ENCODE results near the gene RAB22A.
"Not testable (repeated sequence)": the region's sequence is repeated elsewhere in the genome, so short reads cannot be mapped to it uniquely, and the experiment has no call there.

RAB22A gene

GRCh38 chr20:58352468-58352867 is 43.0 kb downstream of the RAB22A start:
- DNase-seq: no peak

GRCh38 chr20:58359441-58359840 is 49.9 kb downstream of the RAB22A start:
- DNase-seq: no peak

GRCh38 chr20:58360936-58361335 is 51.4 kb downstream of the RAB22A start:
- no peak for DNase-seq

- DNase-seq: no peak
These were observed 52.1 kb downstream of the RAB22A start for GRCh38 chr20:58361481-58362205.

GRCh38 chr20:58362206-58362516 is 52.6 kb downstream of the RAB22A start:
- no peak for DNase-seq

- no peak for DNase-seq
These were observed 53.5 kb downstream of the RAB22A start for GRCh38 chr20:58362970-58363369.

GRCh38 chr20:58366866-58367265 is 57.4 kb downstream of the RAB22A start:
- DNase-seq: no peak

GRCh38 chr20:58372806-58373205 is 63.3 kb downstream of the RAB22A start:
- no peak for DNase-seq

- not testable (repeated sequence) for DNase-seq
These were observed 63.8 kb downstream of the RAB22A start for GRCh38 chr20:58373296-58373695.

- no peak for DNase-seq
These were observed 64.7 kb downstream of the RAB22A start for GRCh38 chr20:58374027-58374850.

- DNase-seq: no peak
These were observed 65.6 kb downstream of the RAB22A start for GRCh38 chr20:58374906-58375758.

- DNase-seq: no peak
These were observed 66.3 kb downstream of the RAB22A start for GRCh38 chr20:58375759-58376352.

- DNase-seq: no peak
These were observed 67.5 kb downstream of the RAB22A start for GRCh38 chr20:58377017-58377416.

GRCh38 chr20:58377766-58378401 is 68.4 kb downstream of the RAB22A start:
- DNase-seq: no peak

- DNase-seq: no peak
These were observed 69.2 kb downstream of the RAB22A start for GRCh38 chr20:58378704-58379103.

- DNase-seq: no peak
These were observed 72.1 kb downstream of the RAB22A start for GRCh38 chr20:58381627-58382026.

GRCh38 chr20:58382096-58382495 is 72.6 kb downstream of the RAB22A start:
- no peak for DNase-seq

GRCh38 chr20:58384821-58385220 is 75.3 kb downstream of the RAB22A start:
- no peak for DNase-seq

- DNase-seq: no peak
These were observed 78.6 kb downstream of the RAB22A start for GRCh38 chr20:58388028-58388601.

- DNase-seq: peak; percentile 85
These were observed 79.4 kb downstream of the RAB22A start, which contains the start of gene VAPB for GRCh38 chr20:58388882-58389323. VAPB (plus strand) TSS chr20:58389229; CDS start chr20:58389460, 231 bp downstream.

GRCh38 chr20:58389324-58389967 is 79.9 kb downstream of the RAB22A start:
- no peak for DNase-seq

Measured in NCI-H446 treated with DMSO at 0.1 percent for 48 hours (cell line).